ENCODE data around the gene HK1.
"Not testable (repeated sequence)": the region's sequence is repeated elsewhere in the genome, so short reads cannot be mapped to it uniquely, and the experiment has no call there.

The HK1 gene

GRCh38 chr10:69259547-69260243 lies 18.6 kb upstream of the HK1 start:
- no peak for DNase-seq

GRCh38 chr10:69261184-69261583 lies 17.1 kb upstream of the HK1 start:
- DNase-seq = no peak

GRCh38 chr10:69262292-69262751 lies 16.0 kb upstream of the HK1 start:
- no peak for DNase-seq

GRCh38 chr10:69265521-69265920 lies 12.8 kb upstream of the HK1 start:
- no peak for DNase-seq

GRCh38 chr10:69268761-69269416 lies 9.4 kb upstream of the HK1 start:
- DNase-seq = no peak

- no peak for DNase-seq
Observed at GRCh38 chr10:69269761-69270160, 8.5 kb upstream of the HK1 start.

GRCh38 chr10:69270990-69271389 lies 7.3 kb upstream of the HK1 start:
- no peak for DNase-seq

- no peak for DNase-seq
Observed at GRCh38 chr10:69272624-69273023, 5.7 kb upstream of the HK1 start.

- no peak for DNase-seq
Observed at GRCh38 chr10:69275444-69275843, 2.9 kb upstream of the HK1 start.

GRCh38 chr10:69276503-69276902 lies 1.8 kb upstream of the HK1 start:
- no peak for DNase-seq

GRCh38 chr10:69279110-69279509 lies 814 bp downstream of the HK1 start:
- DNase-seq = no peak

- DNase-seq = no peak
Observed at GRCh38 chr10:69281507-69282413, 3.5 kb downstream of the HK1 start.

GRCh38 chr10:69284402-69284801 lies 6.1 kb downstream of the HK1 start:
- DNase-seq = not testable (repeated sequence)

- DNase-seq = no peak
Observed at GRCh38 chr10:69285699-69286098, 7.4 kb downstream of the HK1 start.

- DNase-seq = no peak
Observed at GRCh38 chr10:69287181-69287580, 8.9 kb downstream of the HK1 start.

- DNase-seq = no peak
Observed at GRCh38 chr10:69290993-69291392, 12.7 kb downstream of the HK1 start.

GRCh38 chr10:69292459-69292858 lies 14.2 kb downstream of the HK1 start:
- DNase-seq = no peak

- no peak for DNase-seq
Observed at GRCh38 chr10:69295027-69295636, 16.8 kb downstream of the HK1 start.

GRCh38 chr10:69303632-69304051 lies 25.3 kb downstream of the HK1 start:
- DNase-seq = no peak

GRCh38 chr10:69306421-69306820 lies 28.1 kb downstream of the HK1 start:
- no peak for DNase-seq

- DNase-seq = no peak
Observed at GRCh38 chr10:69307434-69307833, 29.1 kb downstream of the HK1 start.

- not testable (repeated sequence) for DNase-seq
Observed at GRCh38 chr10:69308304-69308703, 30.0 kb downstream of the HK1 start.

- DNase-seq = no peak
Observed at GRCh38 chr10:69311309-69311708, 33.0 kb downstream of the HK1 start.
